Pons (tissue), 1 donor: ENCODE data around the gene PER3.
A peak's percentile ranks its signal among the peaks of the same experiment; 100 is the strongest.
"Not testable (repeated sequence)": the region's sequence is repeated elsewhere in the genome, so short reads cannot be mapped to it uniquely, and the experiment has no call there.

ENCODE experiments used
- DNase-seq: peaks from one replicate; pipeline ENCODE4 v3.0.0-alpha.2; 2016; ENCODE audit warnings: low spot score

PER3 gene

DNA sequence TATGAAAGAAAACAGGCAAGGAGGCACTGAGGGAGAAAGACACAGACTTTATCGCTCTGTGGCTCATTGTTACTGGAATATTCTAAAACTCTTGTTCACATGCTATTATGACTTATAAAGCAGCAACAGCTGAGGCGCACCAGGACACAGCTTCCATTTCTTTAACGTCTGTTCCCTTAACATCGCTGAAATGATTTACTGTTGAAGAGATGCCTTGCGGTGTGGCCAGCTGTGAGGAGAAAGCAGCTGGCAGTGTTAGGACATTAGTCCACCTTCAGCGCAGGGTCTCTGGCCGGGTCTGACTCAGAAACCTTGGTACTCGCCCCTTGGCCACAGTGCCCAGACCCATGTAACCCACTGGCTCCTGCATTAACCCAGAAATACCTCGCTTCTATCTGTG lies 3.1 kb upstream of the PER3 start:
- DNase-seq = no peak

DNA sequence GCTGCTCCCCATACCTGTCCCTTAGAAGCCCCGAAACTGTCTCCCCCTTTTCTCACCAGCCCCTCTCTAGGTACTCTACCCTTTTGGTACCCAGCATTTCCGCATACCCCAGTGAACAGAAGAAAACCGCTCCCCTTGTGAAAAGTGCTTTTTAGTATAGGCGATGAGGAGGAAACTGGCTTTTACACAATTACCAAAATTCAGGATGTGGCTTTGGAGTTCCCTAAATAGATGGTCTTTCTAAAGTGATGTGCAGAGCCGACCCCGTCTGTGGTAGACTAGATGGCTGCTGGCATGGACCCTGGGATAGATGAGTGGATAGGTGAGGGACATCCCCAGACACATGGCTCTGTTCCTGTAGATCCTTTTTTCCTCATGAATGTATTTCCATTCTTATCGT lies 2.6 kb upstream of the PER3 start:
- DNase-seq = no peak

DNA sequence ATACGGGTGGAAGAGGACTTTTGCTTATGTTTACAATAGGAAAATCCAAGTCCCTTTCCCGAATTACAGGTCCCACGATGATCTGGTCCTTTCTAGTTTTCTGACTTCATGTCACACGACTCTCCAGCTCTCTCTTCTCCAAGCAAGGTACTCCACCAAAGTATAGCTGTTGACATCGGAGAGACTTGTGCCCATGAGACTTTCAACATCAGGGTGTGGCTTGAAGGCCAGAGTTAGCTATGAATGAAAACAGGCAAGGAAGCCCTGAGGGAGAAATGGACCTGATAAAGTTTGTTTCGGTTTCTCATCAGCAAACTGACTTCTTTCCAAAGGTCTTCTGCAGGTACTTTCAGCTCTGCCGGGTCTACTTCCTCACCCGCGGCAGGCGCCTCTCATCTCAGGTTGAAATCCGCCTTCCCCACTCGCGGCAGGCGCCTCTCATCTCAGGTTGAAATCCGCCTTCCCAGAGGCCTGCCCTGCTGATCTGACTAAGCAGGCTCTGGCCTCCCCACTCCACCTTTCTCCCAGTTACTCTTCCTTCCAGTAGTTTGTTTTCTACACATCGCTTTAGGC lies 2.1 kb upstream of the PER3 start:
- DNase-seq = no peak

DNA sequence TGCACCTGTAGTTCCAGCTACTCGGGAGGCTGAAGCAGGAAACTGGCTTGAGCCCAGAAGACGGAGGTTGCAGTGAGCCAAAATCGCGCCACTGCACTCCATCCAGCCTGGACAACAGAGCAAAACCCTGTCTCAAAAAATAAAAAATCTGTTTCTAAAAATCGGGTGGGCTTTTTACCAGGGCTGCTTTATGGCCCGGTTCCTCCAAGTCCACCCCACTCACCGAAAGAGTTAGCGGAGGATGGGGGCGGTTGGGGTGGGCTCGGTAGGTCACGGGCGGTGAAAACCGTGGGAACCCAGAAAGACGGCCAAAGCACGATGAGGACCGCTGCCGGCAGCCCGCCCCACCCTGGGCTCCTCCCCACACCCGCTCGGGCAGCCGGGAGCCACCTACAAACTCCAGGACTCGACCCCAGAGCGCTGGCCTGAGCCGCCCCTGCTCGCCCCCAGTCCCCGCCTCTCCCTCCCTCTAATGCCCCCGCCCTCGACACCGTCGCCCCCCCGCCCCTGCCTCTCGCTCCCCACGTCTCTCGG lies 846 bp upstream of the PER3 start:
- DNase-seq = peak; percentile 40

DNA sequence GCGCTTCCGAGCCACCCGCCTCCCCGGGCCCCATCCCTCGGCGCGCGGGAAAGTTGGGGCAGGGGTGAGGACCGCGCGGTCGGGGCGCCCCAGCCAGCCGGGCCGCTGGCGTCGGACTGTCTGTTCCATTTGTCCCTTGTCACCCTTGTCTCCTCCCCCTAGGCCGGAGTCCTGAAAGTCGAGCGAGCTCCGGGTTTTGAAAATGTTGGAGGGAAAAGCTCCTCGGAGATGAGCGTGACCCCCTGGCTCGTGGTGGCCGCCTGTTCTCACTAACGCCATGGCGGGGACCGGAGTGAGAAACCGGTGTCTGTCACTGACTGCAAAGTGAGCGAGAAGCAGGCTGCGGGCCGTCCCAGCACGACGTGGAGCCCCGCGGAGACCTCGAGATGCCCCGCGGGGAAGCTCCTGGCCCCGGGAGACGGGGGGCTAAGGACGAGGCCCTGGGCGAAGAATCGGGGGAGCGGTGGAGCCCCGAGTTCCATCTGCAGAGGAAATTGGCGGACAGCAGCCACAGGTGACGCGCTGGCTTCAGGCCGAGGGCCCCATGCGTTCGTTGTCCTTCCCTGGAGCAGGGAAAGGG lies 491 bp downstream of the PER3 start:
- peak; percentile 30 for DNase-seq

DNA sequence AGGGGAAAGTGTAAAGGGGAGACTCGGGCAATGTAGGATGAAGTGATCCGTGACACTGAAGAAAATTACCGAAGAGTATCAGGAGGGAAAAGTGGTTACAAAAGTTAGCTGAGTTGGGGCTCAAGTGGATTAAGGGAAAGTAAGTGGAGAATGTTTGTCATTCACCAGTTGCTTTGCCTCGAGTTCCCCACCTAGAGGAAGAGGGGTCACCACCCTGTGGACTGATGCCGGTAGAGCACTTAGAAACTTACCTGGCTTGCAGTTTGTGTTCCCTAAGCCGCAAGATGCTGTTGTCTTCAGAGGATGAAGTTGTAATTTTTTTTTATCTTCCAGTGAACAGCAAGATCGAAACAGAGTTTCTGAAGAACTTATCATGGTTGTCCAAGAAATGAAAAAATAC lies 1.0 kb downstream of the PER3 start:
- DNase-seq = no peak

DNA sequence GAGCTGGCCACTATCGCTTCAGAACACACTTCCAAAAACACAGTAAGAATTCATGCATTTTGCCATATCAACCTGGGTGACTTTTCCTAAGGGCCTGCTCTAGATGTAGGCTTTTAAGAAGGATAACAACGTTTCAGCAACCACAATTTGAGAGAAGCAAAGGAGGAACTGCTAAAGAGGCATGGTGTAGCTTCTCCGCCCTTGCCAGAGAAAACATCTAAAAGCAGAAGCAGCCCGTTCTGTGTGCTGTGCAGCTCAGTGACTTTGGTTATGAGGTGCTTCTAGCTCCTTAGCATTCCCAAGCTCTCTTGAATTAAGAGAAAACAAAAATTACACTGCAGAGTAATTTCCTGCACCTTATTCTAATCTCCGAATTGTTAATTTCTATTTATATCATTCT lies 2.7 kb downstream of the PER3 start:
- peak; percentile 19 for DNase-seq

DNA sequence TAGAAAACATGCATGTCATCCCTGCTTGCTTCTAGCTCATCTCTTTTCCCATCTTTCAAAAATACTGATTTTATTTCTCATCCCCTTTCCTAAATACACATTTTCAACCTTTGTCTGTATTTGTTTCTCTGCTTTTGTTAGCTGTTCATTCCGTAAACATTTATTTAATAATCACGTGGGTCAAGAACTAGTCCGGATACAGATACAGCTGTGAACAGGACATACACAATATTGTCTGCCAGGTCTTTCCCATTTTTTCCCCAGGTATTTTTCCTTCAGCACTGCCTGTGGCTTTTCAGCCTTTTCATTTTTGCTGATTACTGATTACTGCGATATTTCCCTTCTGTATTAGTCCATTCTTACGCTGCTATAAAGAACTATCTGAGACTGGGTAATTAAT lies 5.7 kb downstream of the PER3 start:
- no peak for DNase-seq

DNA sequence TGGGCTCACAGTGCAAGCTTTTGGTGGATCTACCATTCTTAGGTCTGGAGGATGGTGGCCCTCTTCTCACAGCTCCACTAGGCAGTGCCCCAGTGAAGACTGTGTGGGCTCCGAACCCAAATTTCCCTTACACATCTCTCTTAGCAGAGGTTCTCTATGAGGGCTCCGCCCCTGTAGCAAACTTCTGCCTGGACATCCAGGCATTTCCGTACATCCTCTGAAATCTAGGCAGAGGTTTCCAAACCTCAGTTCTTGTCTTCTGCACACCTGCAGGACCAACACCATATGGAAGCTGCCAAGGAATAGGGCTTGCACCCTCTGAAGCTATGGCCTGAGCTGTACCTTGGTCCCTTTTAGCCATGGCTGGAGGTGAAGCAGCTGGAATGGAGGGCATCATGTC lies 6.9 kb downstream of the PER3 start:
- not testable (repeated sequence) for DNase-seq

DNA sequence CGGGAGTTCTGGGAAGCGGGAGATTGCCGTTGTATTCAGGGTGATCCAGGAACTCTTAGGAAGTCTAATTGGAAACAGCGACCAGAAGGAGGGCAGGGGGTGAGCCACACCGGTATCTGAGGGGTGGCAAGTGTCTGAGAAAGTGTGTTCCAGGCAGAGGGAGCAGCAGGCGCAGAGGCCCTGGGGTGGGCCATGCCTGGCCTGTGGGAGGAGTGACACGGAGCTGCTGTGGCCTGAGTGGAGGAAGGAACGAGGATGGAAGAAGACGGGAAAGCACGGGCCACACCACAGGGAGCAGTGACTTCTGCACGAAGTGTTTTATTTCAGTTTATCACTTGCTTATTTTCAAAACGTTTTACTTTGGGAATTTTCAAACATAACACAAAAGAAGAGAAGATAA lies 11.3 kb downstream of the PER3 start:
- no peak for DNase-seq

DNA sequence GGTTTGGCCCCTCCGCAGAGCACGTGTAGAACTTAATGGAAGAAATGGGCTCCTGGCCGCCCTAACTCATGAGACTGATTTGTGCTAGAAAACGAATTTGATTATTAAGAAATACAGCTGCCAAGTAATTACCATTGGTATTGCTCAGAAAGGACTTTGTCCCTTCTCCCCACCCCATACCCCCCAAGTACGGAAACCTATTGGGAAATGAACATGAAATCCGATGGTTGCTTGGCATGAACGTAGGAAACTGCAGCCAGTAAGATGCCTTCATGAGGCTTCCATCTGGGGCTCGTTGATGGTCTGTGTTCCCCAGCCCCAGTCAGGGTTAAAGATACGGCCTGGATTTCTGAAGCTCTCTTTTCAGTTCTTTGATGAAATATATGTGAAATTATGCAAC lies 21.4 kb downstream of the PER3 start:
- DNase-seq = no peak

DNA sequence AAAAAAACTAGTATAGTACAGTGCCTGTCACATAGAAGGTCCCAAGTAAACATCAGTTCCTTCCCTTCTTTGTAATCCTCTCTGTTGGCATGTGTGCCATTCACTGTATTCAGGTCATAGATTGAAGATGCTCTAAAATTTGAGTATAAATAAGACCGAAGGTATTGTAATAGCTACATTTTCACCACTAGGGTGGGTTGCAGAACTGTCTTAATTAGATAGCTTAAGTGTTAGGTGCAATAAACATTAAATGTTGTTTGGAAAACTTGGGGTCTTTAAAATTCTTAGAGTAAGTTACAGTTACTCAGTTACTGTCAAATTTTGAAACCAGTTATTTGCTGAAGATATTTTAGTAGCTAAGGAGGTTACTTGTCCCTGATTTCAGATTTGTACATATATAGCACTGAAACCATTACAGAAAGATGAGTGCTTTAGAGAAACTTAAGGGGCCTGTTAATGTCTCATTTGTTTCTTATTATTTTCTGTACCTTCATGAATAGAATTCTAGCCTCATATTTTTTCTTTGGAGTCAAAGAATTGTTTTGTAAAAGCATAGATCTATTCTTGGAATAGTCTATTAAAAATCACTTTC lies 24.3 kb downstream of the PER3 start:
- peak; percentile 25 for DNase-seq

DNA sequence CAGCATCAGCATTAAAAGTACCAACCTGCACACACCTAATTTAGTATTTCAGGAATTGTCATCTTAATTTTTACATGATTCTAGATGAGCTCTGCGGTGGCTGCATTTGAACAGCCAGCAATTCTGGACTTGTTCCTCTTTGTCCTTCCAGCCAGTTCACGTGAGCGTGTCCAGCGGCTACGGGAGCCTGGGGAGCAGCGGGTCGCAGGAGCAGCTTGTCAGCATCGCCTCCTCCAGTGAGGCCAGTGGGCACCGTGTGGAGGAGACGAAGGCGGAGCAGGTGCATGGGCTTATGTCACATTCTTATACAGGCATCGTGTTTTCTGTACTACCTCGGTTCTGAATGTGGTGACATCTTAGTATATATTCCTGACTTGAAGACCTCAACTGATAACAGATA lies 25.7 kb downstream of the PER3 start:
- no peak for DNase-seq

DNA sequence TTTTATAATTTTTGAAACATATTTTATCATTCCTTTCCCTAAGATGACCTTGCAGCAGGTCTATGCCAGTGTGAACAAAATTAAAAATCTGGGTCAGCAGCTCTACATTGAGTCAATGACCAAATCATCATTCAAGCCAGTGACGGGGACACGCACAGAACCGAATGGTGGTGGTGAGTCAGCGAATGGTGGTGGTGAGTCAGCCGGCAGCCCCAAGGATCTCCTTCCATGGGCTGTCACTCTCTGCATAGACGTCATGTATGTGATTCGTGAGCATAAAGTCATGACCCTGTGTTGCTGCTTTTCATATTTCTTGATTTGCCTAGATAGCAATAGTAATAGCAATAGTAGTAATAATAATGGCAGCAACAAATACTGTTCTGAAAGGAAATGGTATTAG lies 26.3 kb downstream of the PER3 start:
- DNase-seq = no peak

DNA sequence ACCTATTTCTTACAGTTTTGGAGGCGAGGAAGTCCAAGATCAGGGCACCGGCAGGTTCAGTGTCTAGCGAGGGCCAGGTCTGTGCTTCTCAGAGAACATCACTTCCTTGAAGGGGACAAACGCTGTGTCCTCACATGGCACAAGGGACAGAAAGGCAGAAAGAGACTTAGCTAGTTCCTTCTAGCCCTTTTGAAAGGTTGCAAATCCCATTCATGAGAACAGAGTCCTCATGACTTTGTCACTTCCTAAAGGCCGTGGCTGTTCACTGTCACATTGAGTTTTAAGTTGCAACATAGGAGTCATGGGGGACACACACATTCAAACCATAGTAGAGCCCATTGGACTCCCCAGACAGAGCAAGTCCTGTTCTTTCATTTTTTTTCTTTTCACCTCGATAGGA lies 27.4 kb downstream of the PER3 start:
- DNase-seq = no peak

DNA sequence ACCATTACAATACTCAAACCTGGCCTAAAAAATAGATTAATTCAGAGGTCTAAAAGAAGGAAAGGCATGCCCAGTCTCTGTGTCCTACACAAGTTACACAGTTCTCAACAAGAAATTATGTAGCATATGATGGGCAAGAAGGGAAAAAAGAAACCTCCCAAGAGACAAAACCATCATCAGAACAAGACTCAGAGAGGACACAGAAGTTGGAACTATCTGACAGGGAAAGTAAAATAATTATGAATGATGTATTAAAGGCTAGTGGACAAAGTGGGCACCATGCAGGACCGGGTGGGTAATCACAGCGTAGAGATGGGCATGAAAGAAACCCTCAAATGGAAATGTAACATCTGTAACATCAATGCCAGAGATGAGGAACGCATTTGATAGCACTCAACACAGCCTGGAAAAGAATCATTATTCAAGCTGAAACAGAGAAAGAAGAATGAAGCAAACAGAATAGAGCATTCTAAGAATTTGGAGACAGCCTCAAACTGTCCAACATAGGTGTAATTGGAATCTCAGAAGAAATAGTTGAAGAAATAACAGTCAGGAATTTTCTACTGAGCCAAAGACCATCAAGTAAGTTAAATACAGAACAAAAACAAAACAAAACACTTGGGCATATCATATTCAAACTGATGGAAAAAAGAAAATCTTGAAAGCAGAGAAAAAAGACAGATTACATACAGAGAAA lies 29.7 kb downstream of the PER3 start:
- DNase-seq = no peak

DNA sequence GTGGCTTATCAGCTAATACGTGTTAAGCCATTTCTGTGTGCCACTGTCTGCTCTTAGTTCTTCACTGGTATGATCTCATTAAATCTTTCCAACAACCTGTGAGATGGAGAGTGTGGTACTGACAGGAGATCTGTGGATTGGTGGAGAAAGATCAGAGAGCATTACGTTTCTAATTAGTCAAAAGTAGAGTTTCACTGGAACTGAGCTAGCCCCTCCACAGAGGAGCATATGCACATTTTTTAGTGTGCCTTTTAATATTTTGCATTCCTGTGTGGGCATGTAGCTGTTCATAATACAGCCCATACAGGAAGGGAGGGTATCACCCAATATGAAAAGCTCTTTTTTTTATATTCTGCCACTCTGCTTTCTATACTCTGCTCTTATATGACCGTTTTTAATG lies 37.2 kb downstream of the PER3 start:
- no peak for DNase-seq

DNA sequence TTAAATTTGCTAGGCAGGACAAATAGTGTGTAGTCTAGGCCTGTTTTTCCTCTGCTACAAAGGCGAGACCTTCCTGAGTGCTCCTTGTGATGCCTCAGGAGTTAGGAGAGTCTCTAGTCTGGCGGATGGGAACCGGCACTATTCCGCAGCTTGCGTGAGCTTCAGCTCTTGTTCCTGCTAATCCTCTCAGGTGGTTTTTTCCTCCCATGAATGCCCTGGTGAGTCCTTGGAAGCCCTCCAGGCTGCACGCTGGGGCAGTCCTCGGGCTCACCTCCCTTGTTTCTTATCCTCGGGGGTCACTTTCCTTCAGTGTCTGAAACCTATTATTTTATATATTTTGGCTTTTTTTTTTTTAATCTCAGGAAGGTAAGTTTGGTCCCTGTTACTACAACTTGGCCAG lies 40.6 kb downstream of the PER3 start:
- no peak for DNase-seq

DNA sequence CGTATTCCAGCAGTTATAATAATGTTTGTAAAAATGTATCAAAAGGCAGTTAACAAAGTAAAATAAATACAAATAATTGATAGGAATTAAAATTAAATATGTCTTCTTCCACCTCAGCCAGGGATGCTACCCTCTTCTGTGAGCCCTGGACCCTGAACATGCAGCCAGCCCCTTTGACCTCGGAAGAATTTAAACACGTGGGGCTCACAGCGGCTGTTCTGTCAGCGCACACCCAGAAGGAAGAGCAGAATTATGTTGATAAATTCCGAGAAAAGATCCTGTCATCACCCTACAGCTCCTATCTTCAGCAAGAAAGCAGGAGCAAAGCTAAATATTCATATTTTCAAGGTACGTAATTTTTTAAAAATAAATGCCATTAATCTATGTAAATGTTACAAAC lies 42.3 kb downstream of the PER3 start:
- DNase-seq = no peak

DNA sequence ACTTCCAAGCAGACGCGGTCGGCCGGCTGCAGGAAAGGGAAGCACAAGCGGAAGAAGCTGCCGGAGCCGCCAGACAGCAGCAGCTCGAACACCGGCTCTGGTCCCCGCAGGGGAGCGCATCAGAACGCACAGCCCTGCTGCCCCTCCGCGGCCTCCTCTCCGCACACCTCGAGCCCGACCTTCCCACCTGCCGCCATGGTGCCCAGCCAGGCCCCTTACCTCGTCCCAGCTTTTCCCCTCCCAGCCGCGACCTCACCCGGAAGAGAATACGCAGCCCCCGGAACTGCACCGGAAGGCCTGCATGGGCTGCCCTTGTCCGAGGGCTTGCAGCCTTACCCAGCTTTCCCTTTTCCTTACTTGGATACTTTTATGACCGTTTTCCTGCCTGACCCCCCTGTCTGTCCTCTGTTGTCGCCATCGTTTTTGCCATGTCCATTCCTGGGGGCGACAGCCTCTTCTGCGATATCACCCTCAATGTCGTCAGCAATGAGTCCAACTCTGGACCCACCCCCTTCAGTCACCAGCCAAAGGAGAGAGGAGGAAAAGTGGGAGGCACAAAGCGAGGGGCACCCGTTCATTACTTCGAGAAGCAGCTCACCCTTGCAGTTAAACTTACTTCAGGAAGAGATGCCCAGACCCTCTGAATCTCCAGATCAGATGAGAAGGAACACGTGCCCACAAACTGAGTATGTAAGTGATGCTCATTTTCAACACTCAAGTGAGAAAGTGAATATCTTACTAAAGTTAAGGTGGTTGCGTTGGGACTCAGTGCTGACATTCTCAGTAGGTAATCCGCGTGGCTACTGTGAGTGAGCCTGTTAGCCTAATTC lies 43.2 kb downstream of the PER3 start:
- no peak for DNase-seq

DNA sequence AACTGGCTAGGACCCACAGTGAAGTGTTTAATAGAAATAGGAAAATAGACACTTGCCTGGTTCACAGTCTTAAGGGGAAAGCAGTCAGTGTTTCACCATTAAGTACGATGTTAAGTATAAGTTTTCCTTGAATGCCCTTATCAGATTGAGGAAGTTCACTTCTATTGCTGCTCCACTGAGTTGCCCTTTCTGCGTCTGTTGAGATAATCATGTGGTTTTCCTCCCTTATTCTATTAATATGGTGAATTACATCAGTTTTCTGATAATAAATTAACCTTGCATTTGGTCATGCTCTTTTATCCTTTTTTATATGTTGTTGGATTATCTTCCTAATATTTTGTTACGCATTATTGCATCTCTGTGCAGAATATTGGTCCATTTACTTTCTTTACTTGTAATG lies 47.4 kb downstream of the PER3 start:
- DNase-seq = peak; percentile 14

DNA sequence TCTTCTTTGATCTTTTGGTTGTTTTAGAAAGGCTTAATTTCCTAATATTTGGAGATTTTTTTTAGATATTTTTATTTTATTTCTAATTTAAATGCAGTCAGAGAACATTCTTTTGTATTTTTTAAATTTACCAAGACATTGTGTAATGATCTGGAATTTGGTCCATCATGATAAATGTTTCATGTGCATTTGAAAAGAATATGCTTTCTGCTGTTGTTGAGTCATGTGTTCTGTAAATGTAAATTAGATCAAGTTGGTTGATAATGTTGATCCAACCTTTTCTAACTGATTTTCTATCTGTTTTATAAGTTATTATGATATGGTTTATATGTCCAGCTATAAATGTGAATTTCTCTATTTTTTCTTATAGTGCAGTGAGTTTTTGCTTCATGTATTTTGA lies 48.9 kb downstream of the PER3 start:
- DNase-seq = no peak
